GM18867 (cell line): ENCODE measurements around the gene PBLD.

Experiments
- ATAC-seq: cut with Tn5 transposase; IDR thresholded peaks from one replicate; pipeline ENCODE4 v1.9.1; 2021; ENCODE audit warnings: mild to moderate bottlenecking, moderate library complexity; ENCODE audit not compliant: unreplicated experiment

PBLD gene

DNA sequence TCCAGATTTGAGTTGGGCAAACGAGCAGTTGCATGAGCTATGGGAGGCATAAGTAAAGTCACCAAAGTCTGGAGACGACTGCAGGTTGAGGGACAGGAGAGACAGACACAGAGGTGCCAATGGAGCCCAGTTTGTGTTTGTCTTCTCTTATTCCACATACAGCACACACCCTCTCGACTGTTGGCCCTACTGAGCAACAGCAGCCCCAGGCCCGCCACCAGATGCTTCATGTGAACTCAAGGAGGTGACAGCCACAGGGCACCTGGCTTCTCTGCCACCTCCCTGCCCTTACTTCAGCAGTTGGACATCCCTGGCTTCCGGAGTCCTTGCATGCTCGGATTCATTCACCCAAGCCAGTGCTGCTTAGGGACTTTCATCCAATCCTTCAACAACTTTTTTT, 94.4 kb downstream of the PBLD start:
- no peak for ATAC-seq

DNA sequence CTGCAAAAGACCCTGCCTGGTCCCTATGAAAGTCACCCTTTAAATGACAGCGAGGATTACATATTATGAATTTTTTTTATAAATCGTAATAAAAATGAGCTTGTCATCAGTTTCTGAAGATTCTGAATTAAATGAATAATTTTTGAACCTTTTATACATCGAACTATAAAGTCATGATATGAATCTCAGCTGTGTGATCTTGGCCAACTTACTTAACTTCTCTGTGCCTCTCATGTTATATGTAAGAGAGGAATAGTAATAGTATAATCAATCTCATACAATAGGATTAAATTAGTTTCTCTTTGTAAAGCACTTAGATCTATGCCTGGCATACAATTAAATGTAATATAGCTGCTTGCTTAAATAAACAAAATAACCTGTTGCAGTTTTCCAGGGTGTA, 95.6 kb downstream of the PBLD start:
- ATAC-seq = no peak

DNA sequence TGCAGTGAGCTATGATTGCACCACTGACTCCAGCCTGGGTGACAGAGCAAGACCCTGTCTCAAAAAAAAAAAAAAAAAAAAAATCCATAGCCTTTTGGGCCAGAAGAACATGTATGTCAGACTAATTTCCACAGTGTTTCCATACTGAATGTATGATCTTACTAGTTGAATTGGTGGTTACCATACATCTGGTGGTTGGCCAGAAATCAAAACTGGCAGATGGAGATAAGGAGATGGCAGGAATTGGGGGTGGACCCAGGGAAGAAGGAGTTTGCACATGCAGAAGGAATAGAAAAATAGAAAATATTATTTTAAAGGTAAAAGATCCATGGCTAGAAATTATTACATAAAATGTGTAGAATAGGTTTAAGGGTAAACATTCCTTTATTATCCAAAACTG, 97.1 kb downstream of the PBLD start:
- ATAC-seq = no peak

DNA sequence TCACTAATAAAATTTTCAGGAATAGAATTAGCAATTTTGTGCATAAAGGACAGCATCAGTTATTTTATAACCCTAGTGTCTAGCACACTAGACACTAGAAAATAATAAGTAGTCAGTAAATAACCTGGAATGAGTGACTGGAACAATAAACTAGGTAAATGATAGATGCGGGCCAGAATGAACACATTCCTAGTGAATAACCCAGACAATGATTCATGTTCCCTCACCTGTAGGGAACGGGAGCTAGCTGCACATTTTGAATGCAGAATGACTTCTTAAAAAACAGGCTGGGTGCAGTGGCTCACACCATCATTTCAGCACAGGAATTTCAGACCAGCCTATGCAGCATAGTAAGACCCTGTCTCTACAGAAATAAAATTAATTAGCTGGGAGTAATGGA, 97.6 kb downstream of the PBLD start:
- ATAC-seq = no peak

DNA sequence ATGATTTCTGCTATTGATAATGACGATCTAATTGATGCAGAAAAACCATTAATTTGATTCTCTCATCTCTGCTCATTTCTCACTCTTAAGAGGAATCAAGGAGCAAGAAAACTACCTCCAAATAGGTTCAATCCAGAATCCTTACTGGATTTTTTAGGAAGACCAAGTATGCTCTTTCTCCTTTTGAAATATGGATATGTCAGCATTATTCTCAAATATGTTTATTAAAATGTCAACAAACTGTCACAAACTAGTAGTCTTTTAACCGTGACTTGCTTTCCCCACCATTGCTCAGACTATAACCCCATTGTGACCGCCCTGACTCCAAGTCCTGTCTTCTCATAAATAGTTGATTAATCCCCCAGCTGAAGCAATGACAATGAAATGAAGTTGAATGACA, 99.7 kb downstream of the PBLD start:
- ATAC-seq = no peak
